Measurements from ENCODE around the gene GATA1.

GATA1 gene

GRCh38 chrX:48794340-48794910 lies 8.0 kb downstream of the GATA1 start:
- no peak for TF ChIP-seq CTCF (IDR thresholded peaks at IDR 0.05; ENCODE audit: low read length, missing control alignments)
- no peak for DNase-seq (ENCODE audit: low read depth)
- no peak overlapping the region for H3K4me3 ChIP-seq (replicated peaks; ENCODE audit: low read depth, low read length)

GRCh38 chrX:48794911-48795515 lies 8.6 kb downstream of the GATA1 start:
- TF ChIP-seq CTCF (IDR thresholded peaks at IDR 0.05; ENCODE audit: low read length, missing control alignments): no peak
- DNase-seq (ENCODE audit: low read depth): peak; percentile 54
- no peak overlapping the region for H3K4me3 ChIP-seq (replicated peaks; ENCODE audit: low read depth, low read length)

GRCh38 chrX:48798318-48798717 lies 11.9 kb downstream of the GATA1 start:
- DNase-seq (ENCODE audit: low read depth): no peak
- H3K4me3 ChIP-seq (replicated peaks; ENCODE audit: low read depth, low read length): no peak overlapping the region
- no peak for TF ChIP-seq CTCF (IDR thresholded peaks at IDR 0.05; ENCODE audit: low read length, missing control alignments)

DNA sequence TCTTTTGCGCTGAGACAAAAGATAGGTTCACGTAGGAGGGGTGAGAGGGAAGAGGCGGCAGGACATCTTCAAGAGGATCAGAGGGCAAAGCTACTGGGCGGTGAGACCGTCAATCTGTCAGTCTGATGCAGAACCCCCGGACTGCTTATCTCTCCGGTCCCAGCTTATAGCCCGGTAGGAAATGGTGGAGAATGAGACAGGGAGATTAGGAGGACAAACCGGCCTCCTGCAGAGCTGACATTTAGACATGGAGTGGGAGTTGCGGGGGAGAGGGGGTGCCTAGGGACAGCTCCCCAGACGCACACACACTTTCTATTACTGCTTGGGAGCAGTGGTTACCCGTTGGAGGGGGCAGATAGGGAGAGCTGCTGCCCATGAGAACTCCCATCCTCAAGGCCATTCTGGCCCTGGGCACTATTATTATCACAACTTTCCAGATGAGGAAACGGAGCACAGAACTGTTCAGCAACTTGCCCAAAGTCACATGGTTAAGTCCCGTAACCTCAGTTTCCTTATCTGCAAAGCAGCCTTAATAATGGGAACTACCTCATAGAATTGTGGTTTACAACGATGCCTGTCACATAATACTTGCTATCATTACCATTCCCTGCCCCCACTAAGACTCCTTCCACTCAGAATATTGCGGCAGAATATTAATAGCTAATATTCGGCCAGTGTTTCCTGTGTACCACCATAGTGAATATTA lies 14.3 kb downstream of the GATA1 start:
- H3K4me3 ChIP-seq (replicated peaks; ENCODE audit: low read depth, low read length): peak overlapping the region; percentile 70
- DNase-seq (ENCODE audit: low read depth): no peak
- TF ChIP-seq CTCF (IDR thresholded peaks at IDR 0.05; ENCODE audit: low read length, missing control alignments): no peak

DNA sequence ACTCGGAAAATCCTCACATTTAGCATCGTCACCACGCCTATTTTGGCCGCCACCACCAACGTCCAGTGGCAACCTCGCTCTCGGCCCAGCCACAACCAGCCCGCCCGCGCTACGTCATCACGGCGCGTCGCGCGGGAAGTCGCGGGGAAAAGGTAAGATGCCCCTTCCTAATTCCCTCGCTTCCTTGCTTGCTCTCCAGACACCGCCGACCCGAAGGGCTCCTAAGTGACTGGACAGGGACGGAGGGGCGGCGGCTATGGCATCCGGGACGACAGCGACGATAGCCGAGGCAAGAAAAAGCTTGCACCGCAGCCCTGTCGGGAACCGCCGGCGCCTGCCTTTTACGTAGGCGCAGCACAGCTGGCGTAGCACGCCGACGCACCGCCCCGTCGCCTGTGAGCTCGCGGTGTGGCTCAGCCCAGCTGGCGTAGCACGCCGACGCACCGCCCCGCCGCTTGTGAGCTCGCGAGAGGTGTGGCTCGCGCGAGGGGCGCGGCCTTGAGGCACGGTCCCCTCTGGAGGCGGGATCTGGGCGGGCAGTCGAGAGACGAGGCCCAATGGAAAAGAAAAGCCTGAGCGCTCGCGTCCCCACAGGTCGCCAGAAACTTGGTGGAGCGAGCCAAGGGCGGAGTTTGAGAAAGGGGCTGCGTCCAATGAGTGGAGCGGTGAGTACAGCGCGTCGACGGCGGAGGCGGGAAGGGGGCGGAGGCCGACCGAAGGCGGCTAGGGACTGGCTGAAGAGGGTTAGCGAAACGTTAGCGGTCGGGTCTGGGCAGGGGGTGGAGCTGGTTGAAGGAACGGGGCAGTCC lies 15.1 kb downstream of the GATA1 start, which contains the start of gene HDAC6:
Gene HDAC6 (plus strand): TSS at position 788 of the 809 bp plus-strand sequence. CDS start 626 bp downstream, outside the sequence.
- peak; percentile 99 for DNase-seq (ENCODE audit: low read depth)
- peak within 1 kb of the TSS; percentile 72 for H3K4me3 ChIP-seq (replicated peaks; ENCODE audit: low read depth, low read length)
- no peak for TF ChIP-seq CTCF (IDR thresholded peaks at IDR 0.05; ENCODE audit: low read length, missing control alignments)

DNA sequence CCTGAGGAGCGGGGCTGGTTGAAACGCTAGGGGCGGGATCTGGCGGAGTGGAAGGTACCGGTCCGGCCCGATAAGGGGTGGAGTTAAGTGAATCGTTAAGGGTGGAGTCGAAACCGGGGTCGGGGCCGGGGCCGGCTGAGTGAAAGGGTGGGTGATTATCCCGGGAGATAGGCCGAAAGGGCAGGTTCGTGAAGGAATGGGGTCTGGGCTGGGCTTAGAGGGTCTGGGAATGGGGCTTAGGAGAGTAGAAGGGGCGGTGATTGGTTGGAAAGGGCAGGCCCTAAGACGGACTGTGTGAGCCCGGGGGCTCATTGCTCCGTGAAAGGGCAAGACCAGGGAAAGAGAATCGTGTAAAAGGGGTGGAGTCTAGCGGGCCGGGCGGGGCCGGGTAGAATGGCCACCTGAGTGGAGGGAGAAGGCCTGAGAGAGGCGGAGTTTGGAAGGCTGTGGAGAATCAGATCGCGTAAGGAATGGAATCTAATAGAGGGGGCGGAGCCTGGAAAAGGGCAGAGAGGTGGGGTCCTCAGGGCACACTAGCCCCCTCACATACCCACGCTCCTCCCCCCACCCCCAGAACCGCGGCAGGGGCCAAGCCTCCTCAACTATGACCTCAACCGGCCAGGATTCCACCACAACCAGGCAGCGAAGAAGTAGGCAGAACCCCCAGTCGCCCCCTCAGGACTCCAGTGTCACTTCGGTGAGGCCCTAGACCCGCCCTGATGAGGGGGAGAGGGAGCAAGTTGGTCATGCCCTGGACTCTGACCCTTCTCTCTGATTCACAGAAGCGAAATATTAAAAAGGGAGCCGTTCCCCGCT lies 15.9 kb downstream of the GATA1 start:
- TF ChIP-seq CTCF (IDR thresholded peaks at IDR 0.05; ENCODE audit: low read length, missing control alignments): no peak
- peak overlapping the region; percentile 72 for H3K4me3 ChIP-seq (replicated peaks; ENCODE audit: low read depth, low read length)
- peak; percentile 81 for DNase-seq (ENCODE audit: low read depth)

Data from fibroblast of pulmonary artery (primary cell).